Coronary artery (tissue), 2 donors: ENCODE results near the gene PRR13.

Experiments
- DNase-seq: peaks from one replicate; pipeline ENCODE4 v3.0.0-alpha.2; 2017; ENCODE audit warnings: low spot score
- H3K27ac ChIP-seq, 2 donors: fragments of 200-600 bp; sonication (generic); one replicate each; pipeline ENCODE4 v1.5.1; 2016 to 2019
- H3K4me3 ChIP-seq: fragments of 200-600 bp; sonication (generic); 2 replicates; pipeline ENCODE4 v1.5.1; 2016; ENCODE audit warnings: mild to moderate bottlenecking, moderate library complexity
- CTCF ChIP-seq: fragments of 200-600 bp; sonication (generic); IDR thresholded peaks from one replicate; pipeline ENCODE4 v1.5.1; 2019; ENCODE audit warnings: antibody characterized with exemption

Gene PRR13

DNA sequence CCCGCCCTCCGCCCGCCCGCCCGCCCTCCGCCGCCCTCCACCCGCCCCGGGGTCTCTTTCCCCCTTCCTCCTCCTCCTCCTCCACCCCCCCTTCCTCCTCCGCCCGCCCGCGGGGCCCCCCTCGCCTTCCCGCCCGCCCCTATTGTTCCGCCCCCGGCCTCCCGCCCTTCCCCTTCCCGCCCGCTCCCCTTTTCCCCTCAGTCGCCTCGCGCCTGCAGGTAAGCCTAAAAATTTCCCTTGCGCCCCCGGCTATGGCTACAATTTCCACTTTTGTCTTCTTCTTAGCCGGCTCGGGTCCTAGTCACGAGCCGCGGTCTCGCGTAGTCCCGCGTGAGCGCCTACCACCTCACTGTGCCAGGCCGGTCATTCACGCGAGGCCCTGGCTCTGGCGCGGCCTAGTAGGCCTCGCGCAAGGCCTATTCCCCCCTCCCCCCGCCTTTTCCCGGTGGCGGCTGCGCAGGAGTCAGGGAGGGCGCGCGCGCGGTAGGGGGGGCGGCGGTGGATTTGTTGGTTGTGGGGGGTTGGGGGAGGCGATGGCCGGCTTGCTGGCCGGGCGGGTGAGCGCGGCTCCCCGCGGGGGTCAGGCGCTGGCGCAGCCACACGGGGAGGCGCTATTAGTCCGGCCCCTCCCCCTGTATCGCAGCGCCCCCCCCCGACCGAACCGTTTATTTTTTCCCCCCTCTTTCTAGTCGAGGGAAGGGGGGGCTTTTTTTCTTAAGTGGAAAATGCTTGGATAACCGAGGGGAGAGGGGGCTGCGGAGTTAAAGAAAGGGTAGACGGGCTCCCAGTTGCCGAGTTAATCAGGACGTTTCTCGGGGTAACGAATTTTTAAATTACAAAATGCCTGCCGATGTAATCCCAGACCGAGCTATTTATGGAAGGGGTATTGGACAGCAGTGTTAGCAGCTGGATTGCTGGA, 10.9 kb downstream of the PRR13 start:
- Histone ChIP-seq H3K4me3 (peak overlapping the region; percentile 92), H3K27ac (peak overlapping the region; percentile 87 to 97)
- DNase-seq = peak; percentile 93
- TF ChIP-seq CTCF = no peak

- Histone ChIP-seq H3K4me3 (peak overlapping the region; percentile 92), H3K27ac (no peak overlapping the region)
- TF ChIP-seq CTCF = no peak
- no peak for DNase-seq
Observed at GRCh38 chr12:53453953-53454640, 12.6 kb downstream of the PRR13 start.

DNA sequence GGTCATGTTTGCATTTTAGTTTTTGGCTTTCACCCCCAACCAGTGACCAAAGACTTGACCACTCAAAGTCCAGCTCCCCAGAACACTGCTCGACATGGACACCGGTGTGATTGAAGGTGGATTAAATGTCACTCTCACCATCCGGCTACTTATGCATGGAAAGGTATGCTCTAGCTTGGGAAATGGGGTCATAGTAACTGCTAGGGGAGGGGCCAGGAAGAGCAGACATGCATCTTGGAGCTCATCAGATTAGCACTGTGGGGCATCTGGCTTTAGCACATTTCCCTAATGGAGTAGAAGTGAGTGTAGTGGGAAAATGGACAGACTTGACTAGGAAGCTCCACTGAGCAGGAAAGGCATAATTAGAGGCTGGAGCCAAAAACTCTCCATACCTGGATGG, 13.2 kb downstream of the PRR13 start:
- H3K27ac ChIP-seq = no peak overlapping the region
- DNase-seq = peak; percentile 22
- TF ChIP-seq CTCF = no peak
- peak overlapping the region; percentile 92 for H3K4me3 ChIP-seq

GRCh38 chr12:53456654-53457366, 15.3 kb downstream of the PRR13 start:
- Histone ChIP-seq H3K4me3 (no peak overlapping the region), H3K27ac (no peak overlapping the region)
- no peak for DNase-seq
- TF ChIP-seq CTCF = no peak

DNA sequence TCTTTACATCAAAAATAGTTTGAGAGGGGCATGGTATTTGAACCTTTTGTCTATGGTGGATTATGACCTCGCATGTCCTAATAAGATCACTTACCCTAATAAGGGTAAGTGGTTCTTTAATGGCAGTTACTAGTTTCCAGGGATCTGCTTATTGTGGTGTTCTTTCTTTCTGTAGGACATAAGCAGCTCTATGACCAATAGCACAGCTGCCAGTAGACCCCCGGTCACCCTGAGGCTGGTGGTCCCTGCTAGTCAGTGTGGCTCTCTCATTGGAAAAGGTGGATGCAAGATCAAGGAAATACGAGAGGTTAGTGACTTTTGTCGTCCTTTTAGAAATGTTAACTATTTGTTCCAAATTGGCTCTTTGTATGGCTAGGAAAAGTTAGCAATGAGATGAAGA, 17.6 kb downstream of the PRR13 start:
- no peak for DNase-seq
- Histone ChIP-seq H3K4me3 (no peak overlapping the region), H3K27ac (no peak overlapping the region)
- TF ChIP-seq CTCF = no peak

DNA sequence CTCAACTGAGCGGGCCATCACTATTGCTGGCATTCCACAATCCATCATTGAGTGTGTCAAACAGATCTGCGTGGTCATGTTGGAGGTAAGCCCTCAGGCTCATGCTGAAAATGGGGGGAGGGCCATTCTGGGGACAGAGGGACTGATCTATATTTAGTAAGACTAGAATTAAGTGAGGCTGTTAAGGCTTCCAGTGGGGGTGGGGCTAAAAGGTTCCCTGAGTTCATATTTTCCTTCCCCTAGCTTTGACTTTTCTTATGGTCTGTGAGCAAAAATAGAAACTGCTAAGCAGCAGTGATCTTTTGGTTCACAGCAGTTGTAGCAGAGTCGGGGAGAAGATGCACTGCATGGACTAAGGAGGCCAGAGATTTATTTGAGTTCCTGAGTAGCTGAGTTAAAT, 19.5 kb downstream of the PRR13 start:
- peak overlapping the region in 1 of 2 donors; percentile 24 for H3K27ac ChIP-seq
- H3K4me3 ChIP-seq = no peak overlapping the region
- no peak for TF ChIP-seq CTCF
- no peak for DNase-seq
